IMR-90 (cell line): ENCODE data around the gene ZNF532. TPM values are rescaled to one million over a fixed set of nuclear protein-coding genes. Genes with fewer than 3 reads are reported as not detected.

Experiments
- ATAC-seq: fragments of 200-7000 bp; cut with Tn5 transposase; 2 replicates; pipeline ENCODE4 v1.9.1; 2020; ENCODE audit warnings: low read depth, mild to moderate bottlenecking, moderate library complexity
- BruUV-seq: library from RNA; stranded (reverse); fragments of 400-500 nt; replicated peaks from 2 replicates; lab custom pipeline; 2021; lab: Mats Ljungman, UMichigan
- CTCF ChIA-PET: fragments of 300-600 bp; formaldehyde crosslinking; extraction: SDS; loops from one replicate; lab custom pipeline; 2021; ENCODE audit warnings: antibody characterized with exemption; lab: Yijun Ruan, JAX
- POLR2A ChIA-PET: fragments of 300-600 bp; sonication (Branson Sonifier 250); formaldehyde crosslinking; loops from one replicate; lab custom pipeline; 2022; ENCODE audit warnings: antibody characterized with exemption; ENCODE audit not compliant: unreplicated experiment; lab: Charles Lee
- DNase-seq: peaks from one replicate; pipeline ENCODE4 v3.0.0; 2013
- H2AFZ ChIP-seq: replicated peaks from 2 replicates; pipeline ENCODE3; 2013; ENCODE audit warnings: low read length, mild to moderate bottlenecking; ENCODE audit not compliant: poor library complexity
- H2AK5ac ChIP-seq: 2 replicates; pipeline ENCODE4 v1.6.1; 2013; ENCODE audit warnings: low read depth, low read length, inconsistent platforms
- H2AK9ac ChIP-seq: replicated peaks from 2 replicates; pipeline ENCODE3; 2013; ENCODE audit warnings: mild to moderate bottlenecking, low read depth, low read length, moderate library complexity; ENCODE audit not compliant: poor library complexity
- H2BK120ac ChIP-seq: 2 replicates; pipeline ENCODE4 v1.6.1; 2013; ENCODE audit warnings: low read depth, low read length, inconsistent platforms
- H2BK15ac ChIP-seq: 3 replicates; pipeline ENCODE4 v1.6.1; 2013; ENCODE audit warnings: low read depth, low read length, inconsistent platforms
- H2BK20ac ChIP-seq: 2 replicates; pipeline ENCODE4 v1.6.1; 2013; ENCODE audit warnings: low read depth, mild to moderate bottlenecking, inconsistent platforms, low read length, moderate library complexity
- H2BK5ac ChIP-seq: 2 replicates; pipeline ENCODE4 v1.6.1; 2013; ENCODE audit warnings: mild to moderate bottlenecking, low read depth, low read length, inconsistent platforms; ENCODE audit not compliant: poor library complexity, severe bottlenecking
- H3K14ac ChIP-seq: replicated peaks from 2 replicates; pipeline ENCODE4 v1.6.1; 2013; ENCODE audit warnings: low read depth, low read length, inconsistent platforms
- H3K18ac ChIP-seq: 2 replicates; pipeline ENCODE4 v1.6.1; 2013; ENCODE audit warnings: low read depth, low read length, control low read depth
- H3K23ac ChIP-seq: 2 replicates; pipeline ENCODE4 v1.6.1; 2013; ENCODE audit warnings: low read depth, low read length, inconsistent platforms
- H3K27ac ChIP-seq: 2 replicates; pipeline ENCODE4 v1.5.1; 2013; ENCODE audit warnings: mild to moderate bottlenecking, control low read depth, low read length; ENCODE audit not compliant: insufficient read depth
- H3K27me3 ChIP-seq: 2 replicates; pipeline ENCODE4 v1.6.1; 2013; ENCODE audit warnings: low read length; ENCODE audit not compliant: control insufficient read depth, insufficient read depth
- H3K36me3 ChIP-seq: 2 replicates; pipeline ENCODE4 v1.6.1; 2013; ENCODE audit warnings: low read length, mixed read lengths; ENCODE audit not compliant: control insufficient read depth, insufficient read depth
- H3K4ac ChIP-seq: 2 replicates; pipeline ENCODE4 v1.6.1; 2013; ENCODE audit warnings: low read depth, low read length, inconsistent platforms
- H3K4me1 ChIP-seq: 2 replicates; pipeline ENCODE4 v1.6.1; 2013; ENCODE audit warnings: low read length, mixed read lengths; ENCODE audit not compliant: control insufficient read depth, insufficient read depth
- H3K4me2 ChIP-seq: 2 replicates; pipeline ENCODE4 v1.6.1; 2013; ENCODE audit warnings: low read depth, mild to moderate bottlenecking, control low read depth, low read length, moderate library complexity
- H3K4me3 ChIP-seq: 2 replicates; pipeline ENCODE4 v1.5.1; 2013; ENCODE audit warnings: low read depth, mild to moderate bottlenecking, control low read depth, low read length, moderate library complexity; ENCODE audit not compliant: insufficient read depth
- H3K56ac ChIP-seq: 2 replicates; pipeline ENCODE4 v1.6.1; 2013; ENCODE audit warnings: low read length, inconsistent platforms; ENCODE audit not compliant: insufficient read depth; ENCODE audit errors: extremely low read depth
- H3K79me1 ChIP-seq, 2 experiments: 2 replicates each; pipeline ENCODE4 v1.6.1; 2013; ENCODE audit warnings: low read length in 2 of 2, inconsistent platforms in 1 of 2, low read depth in 1 of 2
- H3K9ac ChIP-seq: 2 replicates; pipeline ENCODE4 v1.6.1; 2013; ENCODE audit warnings: low read depth, low read length, control low read depth
- H3K9me1 ChIP-seq: 2 replicates; pipeline ENCODE4 v1.6.1; 2013; ENCODE audit warnings: low read length, inconsistent platforms; ENCODE audit not compliant: insufficient read depth
- H3K9me3 ChIP-seq: 2 replicates; pipeline ENCODE4 v1.6.1; 2013; ENCODE audit warnings: low read length; ENCODE audit not compliant: control insufficient read depth, insufficient read depth
- H4K20me1 ChIP-seq: 2 replicates; pipeline ENCODE4 v1.6.1; 2013; ENCODE audit warnings: low read length, inconsistent platforms; ENCODE audit not compliant: insufficient read depth
- H4K5ac ChIP-seq: 2 replicates; pipeline ENCODE4 v1.6.1; 2013; ENCODE audit warnings: mild to moderate bottlenecking, low read depth, low read length, control low read depth
- H4K8ac ChIP-seq, 2 experiments: 2 replicates each; pipeline ENCODE4 v1.6.1; 2013; ENCODE audit warnings: low read depth in 2 of 2, low read length in 2 of 2, control low read depth in 1 of 2, inconsistent platforms in 1 of 2
- H4K91ac ChIP-seq: 2 replicates; pipeline ENCODE4 v1.6.1; 2013; ENCODE audit warnings: low read depth, low read length, inconsistent platforms; ENCODE audit not compliant: insufficient read depth
- BHLHE40 ChIP-seq: fragments of 150-350 bp; IDR thresholded peaks from 2 replicates; pipeline ENCODE4 v1.6.1; 2016; ENCODE audit warnings: mild to moderate bottlenecking, low read depth, low read length
- CEBPB ChIP-seq: IDR thresholded peaks from 2 replicates; pipeline ENCODE4 v1.6.1; 2012; ENCODE audit warnings: low read depth, low read length, improper control_type of control experiment
- CHD1 ChIP-seq: IDR thresholded peaks from 2 replicates; pipeline ENCODE4 v1.6.1; 2012; ENCODE audit warnings: low read depth, low read length, improper control_type of control experiment
- CTCF ChIP-seq: conservative IDR thresholded peaks from 2 replicates; pipeline ENCODE4 v1.5.1; 2012; ENCODE audit warnings: mild to moderate bottlenecking, low read depth, low read length, improper control_type of control experiment
- ELK1 ChIP-seq: fragments of 150-350 bp; IDR thresholded peaks from 2 replicates; pipeline ENCODE4 v1.6.1; 2016; ENCODE audit warnings: low read depth, mild to moderate bottlenecking, low read length, moderate library complexity, borderline replicate concordance
- FOS ChIP-seq: fragments of 150-350 bp; IDR thresholded peaks from 2 replicates; pipeline ENCODE4 v1.6.1; 2016; ENCODE audit warnings: low read depth, low read length
- MAFK ChIP-seq: IDR thresholded peaks from 2 replicates; pipeline ENCODE4 v1.6.1; 2012; ENCODE audit warnings: low read depth, low read length, improper control_type of control experiment
- MAZ ChIP-seq: IDR thresholded peaks from 2 replicates; pipeline ENCODE4 v1.6.1; 2012; ENCODE audit warnings: low read depth, mild to moderate bottlenecking, low read length, improper control_type of control experiment, moderate library complexity, borderline replicate concordance
- MXI1 ChIP-seq: IDR thresholded peaks from 2 replicates; pipeline ENCODE4 v1.6.1; 2012; ENCODE audit warnings: low read depth, mild to moderate bottlenecking, low read length, moderate library complexity, borderline replicate concordance
- NFE2L2 ChIP-seq: fragments of 150-350 bp; IDR thresholded peaks from 2 replicates; pipeline ENCODE4 v1.6.1; 2016; ENCODE audit warnings: low read depth, mild to moderate bottlenecking, low read length
- POLR2A ChIP-seq: IDR thresholded peaks from 2 replicates; pipeline ENCODE4 v1.6.1; 2012; ENCODE audit warnings: mild to moderate bottlenecking, low read depth, low read length
- RAD21 ChIP-seq: IDR thresholded peaks from 2 replicates; pipeline ENCODE4 v1.6.1; 2012; ENCODE audit warnings: low read length, improper control_type of control experiment
- RCOR1 ChIP-seq: IDR thresholded peaks from 2 replicates; pipeline ENCODE4 v1.6.1; 2012; ENCODE audit warnings: mild to moderate bottlenecking, low read length, improper control_type of control experiment; ENCODE audit not compliant: insufficient replicate concordance
- RFX5 ChIP-seq: IDR thresholded peaks from 2 replicates; pipeline ENCODE4 v1.8.0; 2012; ENCODE audit warnings: low read depth, mild to moderate bottlenecking, low read length, moderate library complexity
- SMC3 ChIP-seq: fragments of 150-350 bp; IDR thresholded peaks from 2 replicates; pipeline ENCODE4 v1.6.1; 2016; ENCODE audit warnings: low read depth, mild to moderate bottlenecking, antibody characterized with exemption, low read length, moderate library complexity
- WGBS, 2 experiments: methylation state at CpG; one replicate each; pipeline versions ENCODE4 v1.1.5 to v1.1.7; 2013; ENCODE audit warnings: missing lambda C conversion rate in 2 of 2; ENCODE audit not compliant: insufficient read length in 1 of 2; ENCODE audit errors: extremely low coverage in 2 of 2; 5-methylcytosine and 5-hydroxymethylcytosine counted together
- dilution Hi-C: fragments of 300-500 bp; cut with HindIII; formaldehyde crosslinking; loops from one replicate; pipeline ENCODE4 v1.14.3; 2018; ENCODE audit warnings: low sequenced_read_pairs; ENCODE audit not compliant: unreplicated experiment
- in situ Hi-C: fragments of 300-500 bp; cut with MboI; formaldehyde crosslinking; loops from 3 replicates; pipeline ENCODE4 v1.14.3; 2019; ENCODE audit warnings: low sequenced_read_pairs, inconsistent platforms, mixed read lengths
- intact Hi-C: fragments of 100-400 bp; cut with micrococcal nuclease; formaldehyde crosslinking; loops from 2 replicates; pipeline ENCODE4 v1.10.0; 2022
- polyA plus RNA-seq, 3 experiments: library from polyadenylated mRNA; depleted of rRNA; stranded (reverse); fragments of >200 nt; gene quantifications; 2 replicates each; pipeline ENCODE4 v1.2.3, GENCODE V29; 2012; ENCODE audit warnings: low replicate concordance in 1 of 3
- total RNA-seq: library from RNA; depleted of rRNA; stranded (reverse); fragments of >200 nt; gene quantifications from 2 replicates; pipeline ENCODE4 v1.2.3, GENCODE V29; 2012
- TF ChIP-seq, protein P1 (sequence below): fragments of 150-350 bp; IDR thresholded peaks from 2 replicates; pipeline ENCODE4 v1.6.1; 2017; ENCODE audit warnings: mild to moderate bottlenecking, antibody characterized with exemption, low read length, low read depth

ZNF532 gene
- total and polyA plus RNA-seq, 2 of the 4 experiments (the other 2 are of a cell fraction): 29.9 to 45.8 TPM

- Histone ChIP-seq H2AFZ (no peak overlapping the region), H3K4me3 (no peak overlapping the region), H3K4me1 (peaks cover 4% of the 10 kb centered on the region; the same call in 1 of the 2 replicates), H2BK20ac (no peak overlapping the region), H3K4ac (no peak overlapping the region), H3K14ac (no peak overlapping the region), H4K5ac (no peak overlapping the region), H3K36me3 (no peaks in the 10 kb centered on the region), H3K9me1 (no peaks in the 10 kb centered on the region; the same call in 1 of the 2 replicates), H2AK5ac (no peak overlapping the region), H3K27ac (no peak overlapping the region), H3K56ac (no peak overlapping the region), H2BK15ac (no peak overlapping the region), H4K20me1 (no peaks in the 10 kb centered on the region), H3K27me3 (no peaks in the 10 kb centered on the region), H2BK120ac (no peak overlapping the region), H3K79me1 (no peaks in the 10 kb centered on the region), H2BK5ac (no peak overlapping the region), H3K4me2 (no peak overlapping the region), H3K18ac (no peak overlapping the region), H4K8ac (no peak overlapping the region), H2AK9ac (no peak overlapping the region), H3K23ac (no peak overlapping the region), H3K9me3 (no peaks in the 10 kb centered on the region), H3K9ac (no peak overlapping the region), H4K91ac (no peak overlapping the region)
- CTCF ChIA-PET: no interaction called here
- in situ Hi-C loops (no loop called here), dilution Hi-C loops (no loop called here), intact Hi-C loops (no loop called here)
- BruUV-seq: no TSS peak
- no peak for TF ChIP-seq POLR2A
- TF ChIP-seq FOS: no peak
- no peak for TF ChIP-seq ELK1
- no peak for TF ChIP-seq CTCF
- TF ChIP-seq BHLHE40: no peak
- no peak for TF ChIP-seq RFX5
- no peak for TF ChIP-seq CHD1
- no peak for TF ChIP-seq NFE2L2
- TF ChIP-seq, protein P1, sequence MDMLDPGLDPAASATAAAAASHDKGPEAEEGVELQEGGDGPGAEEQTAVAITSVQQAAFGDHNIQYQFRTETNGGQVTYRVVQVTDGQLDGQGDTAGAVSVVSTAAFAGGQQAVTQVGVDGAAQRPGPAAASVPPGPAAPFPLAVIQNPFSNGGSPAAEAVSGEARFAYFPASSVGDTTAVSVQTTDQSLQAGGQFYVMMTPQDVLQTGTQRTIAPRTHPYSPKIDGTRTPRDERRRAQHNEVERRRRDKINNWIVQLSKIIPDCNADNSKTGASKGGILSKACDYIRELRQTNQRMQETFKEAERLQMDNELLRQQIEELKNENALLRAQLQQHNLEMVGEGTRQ: no peak
- no peak for TF ChIP-seq CEBPB
- no peak for TF ChIP-seq MXI1
- TF ChIP-seq RCOR1: no peak
- TF ChIP-seq MAFK: no peak
- no peak for TF ChIP-seq SMC3
- no peak for TF ChIP-seq MAZ
- TF ChIP-seq RAD21: no peak
- ATAC-seq (no peak), DNase-seq (no peak)
- POLR2A ChIA-PET: no interaction called here
- 60% methylated on average over 3 of the region's 6 CpGs; no CpG with 5 or more reads in 1 of the 2 experiments for WGBS, 2 experiments
Measured at GRCh38 chr18:59026364-59026763, 161.7 kb downstream of the ZNF532 start.
